Measurements from ENCODE around the gene SOS1.

DNA sequence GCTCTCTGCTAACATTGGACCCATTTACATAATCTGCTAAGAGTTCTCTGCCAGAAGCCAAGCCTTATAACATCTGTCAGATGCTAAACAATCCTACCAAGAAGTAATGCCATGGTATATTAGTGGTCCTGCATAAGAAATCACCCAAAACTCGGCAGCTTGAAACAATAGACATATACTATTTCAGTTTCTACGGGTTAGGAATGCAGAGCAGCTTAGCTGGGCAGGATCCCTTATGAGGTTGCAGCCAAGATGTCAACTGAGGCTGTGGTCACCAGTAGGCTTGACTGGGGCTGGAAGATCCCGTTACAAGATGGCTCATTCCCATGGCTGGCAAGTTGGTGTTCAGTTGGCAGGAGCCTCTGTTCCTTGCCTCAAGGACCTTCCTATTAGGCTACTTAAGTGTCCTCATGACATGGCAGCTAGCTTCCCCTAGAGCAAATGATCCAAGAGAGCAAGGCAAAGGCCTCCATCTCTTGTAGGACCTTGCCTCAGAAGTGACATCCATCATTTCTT, 25.1 kb upstream of the SOS1 start:
- no peak for TF ChIP-seq RAD21 (IDR thresholded peaks at IDR 0.05; ENCODE audit: low read length)
- TF ChIP-seq, protein P1, sequence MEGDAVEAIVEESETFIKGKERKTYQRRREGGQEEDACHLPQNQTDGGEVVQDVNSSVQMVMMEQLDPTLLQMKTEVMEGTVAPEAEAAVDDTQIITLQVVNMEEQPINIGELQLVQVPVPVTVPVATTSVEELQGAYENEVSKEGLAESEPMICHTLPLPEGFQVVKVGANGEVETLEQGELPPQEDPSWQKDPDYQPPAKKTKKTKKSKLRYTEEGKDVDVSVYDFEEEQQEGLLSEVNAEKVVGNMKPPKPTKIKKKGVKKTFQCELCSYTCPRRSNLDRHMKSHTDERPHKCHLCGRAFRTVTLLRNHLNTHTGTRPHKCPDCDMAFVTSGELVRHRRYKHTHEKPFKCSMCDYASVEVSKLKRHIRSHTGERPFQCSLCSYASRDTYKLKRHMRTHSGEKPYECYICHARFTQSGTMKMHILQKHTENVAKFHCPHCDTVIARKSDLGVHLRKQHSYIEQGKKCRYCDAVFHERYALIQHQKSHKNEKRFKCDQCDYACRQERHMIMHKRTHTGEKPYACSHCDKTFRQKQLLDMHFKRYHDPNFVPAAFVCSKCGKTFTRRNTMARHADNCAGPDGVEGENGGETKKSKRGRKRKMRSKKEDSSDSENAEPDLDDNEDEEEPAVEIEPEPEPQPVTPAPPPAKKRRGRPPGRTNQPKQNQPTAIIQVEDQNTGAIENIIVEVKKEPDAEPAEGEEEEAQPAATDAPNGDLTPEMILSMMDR (IDR thresholded peaks at IDR 0.05): no peak
- TF ChIP-seq JUND (IDR thresholded peaks at IDR 0.05): no peak
- no peak for TF ChIP-seq RFX5 (IDR thresholded peaks at IDR 0.05; ENCODE audit: low read length)
